HCT116 (cell line): Measurements from ENCODE around the gene PIGQ. TPM values are rescaled to one million over a fixed set of nuclear protein-coding genes. Genes with fewer than 3 reads are reported as not detected.

ENCODE experiments used
- ATAC-seq: fragments of 200-7000 bp; cut with Tn5 transposase; 2 replicates; pipeline ENCODE4 v1.9.1; 2020; ENCODE audit warnings: mild to moderate bottlenecking, moderate library complexity
- BruUV-seq: library from RNA; stranded (reverse); fragments of 400-500 nt; replicated peaks from 2 replicates; lab custom pipeline; 2021; lab: Mats Ljungman, UMichigan
- CTCF ChIA-PET: fragments of 300-600 bp; sonication (Branson Sonifier 250); formaldehyde crosslinking; loops from one replicate; lab custom pipeline; 2021; ENCODE audit warnings: antibody characterized with exemption; lab: Charles Lee
- POLR2A ChIA-PET: fragments of 300-600, 350-600 bp; sonication (Branson Sonifier 250); formaldehyde crosslinking; loops from one replicate; lab custom pipeline; 2021; ENCODE audit warnings: antibody characterized with exemption; lab: Charles Lee
- RAD21 ChIA-PET, 2 experiments: fragments of 300-600 bp; sonication (Branson Sonifier 250); formaldehyde crosslinking; loops; one replicate each; lab custom pipeline; 2023; ENCODE audit warnings: low total read pairs in 2 of 2; ENCODE audit not compliant: uncharacterized antibody in 2 of 2, unreplicated experiment in 2 of 2, low non-redundant PET in 1 of 2; lab: Charles Lee
- DNase-seq: peaks from one replicate; pipeline ENCODE4 v3.0.0-alpha.2; 2010; ENCODE audit warnings: low read depth, low spot score
- H2AFZ ChIP-seq: fragments of 200-600 bp; shearing (Covaris generic), sonication (generic); 2 replicates; pipeline ENCODE4 v1.6.1; 2017; ENCODE audit warnings: low read depth, mixed run types, mixed read lengths, antibody characterized with exemption, low read length; ENCODE audit not compliant: poor library complexity, severe bottlenecking
- H3K27ac ChIP-seq: 2 replicates; pipeline ENCODE4 v1.5.1; 2012; ENCODE audit warnings: low read depth, low read length
- H3K27me3 ChIP-seq: fragments of 200-600 bp; sonication (generic); 2 replicates; pipeline ENCODE4 v1.6.1; 2016; ENCODE audit warnings: mixed run types, low read length, mixed read lengths; ENCODE audit not compliant: insufficient read depth
- H3K36me3 ChIP-seq, 2 experiments: fragments of 200-500 bp in 1 of 2; fragments of 200-600 bp in 1 of 2; sonication (Bioruptor generic) in 1 of 2; sonication (generic) in 1 of 2; 2 replicates each; pipeline versions ENCODE4 v1.5.1 to v1.6.1; 2014 to 2016; ENCODE audit warnings: low read length in 2 of 2, inconsistent platforms in 1 of 2, mixed read lengths in 1 of 2, mixed run types in 1 of 2; ENCODE audit not compliant: insufficient read depth in 2 of 2, control insufficient read depth in 1 of 2
- H3K4me1 ChIP-seq, 2 experiments: fragments of 200-600 bp in 1 of 2; sonication (generic) in 1 of 2; 2 replicates each; pipeline versions ENCODE4 v1.5.1 to v1.6.1; 2012 to 2017; ENCODE audit warnings: low read length in 2 of 2, inconsistent platforms in 1 of 2, mild to moderate bottlenecking in 1 of 2, mixed read lengths in 1 of 2, mixed run types in 1 of 2, moderate library complexity in 1 of 2; ENCODE audit not compliant: insufficient read depth in 2 of 2, control insufficient read depth in 1 of 2
- H3K4me2 ChIP-seq: fragments of 200-600 bp; sonication (generic); 2 replicates; pipeline ENCODE4 v1.6.1; 2017; ENCODE audit warnings: mixed run types, low read length, mixed read lengths
- H3K4me3 ChIP-seq, 2 experiments: fragments of 200-600 bp in 1 of 2; sonication (generic) in 1 of 2; replicated peaks in 1 of 2; 2 replicates each; pipeline ENCODE4 v1.5.1; 2011 to 2016; ENCODE audit warnings: low read length in 2 of 2, control low read depth in 1 of 2, low read depth in 1 of 2, mild to moderate bottlenecking in 1 of 2, mixed read lengths in 1 of 2, mixed run types in 1 of 2
- H3K79me2 ChIP-seq: fragments of 200-600 bp; sonication (generic); 2 replicates; pipeline ENCODE4 v1.6.1; 2017; ENCODE audit warnings: mild to moderate bottlenecking, mixed run types, low read length, moderate library complexity, mixed read lengths; ENCODE audit not compliant: insufficient read depth
- H3K9ac ChIP-seq: fragments of 200-600 bp; sonication (generic); 2 replicates; pipeline ENCODE4 v1.6.1; 2016; ENCODE audit warnings: low read length, mixed read lengths
- H3K9me2 ChIP-seq: fragments of 200-600 bp; sonication (generic), shearing (Covaris generic); 2 replicates; pipeline ENCODE4 v1.6.1; 2017; ENCODE audit warnings: mixed run types, mild to moderate bottlenecking, moderate library complexity; ENCODE audit not compliant: insufficient read depth
- H3K9me3 ChIP-seq, 2 experiments: fragments of 200-500 bp in 1 of 2; fragments of 200-600 bp in 1 of 2; sonication (Bioruptor generic) in 1 of 2; sonication (generic) in 1 of 2; 2 replicates each; pipeline ENCODE4 v1.6.1; 2014 to 2017; ENCODE audit warnings: low read length in 2 of 2, mixed read lengths in 2 of 2, inconsistent platforms in 1 of 2, low read depth in 1 of 2, mild to moderate bottlenecking in 1 of 2, mixed run types in 1 of 2, moderate library complexity in 1 of 2; ENCODE audit not compliant: control insufficient read depth in 1 of 2, insufficient read depth in 1 of 2
- H4K20me1 ChIP-seq: fragments of 200-600 bp; sonication (generic), shearing (Covaris generic); 2 replicates; pipeline ENCODE4 v1.6.1; 2017; ENCODE audit warnings: mixed run types, mild to moderate bottlenecking, moderate library complexity; ENCODE audit not compliant: insufficient read depth
- CEBPB ChIP-seq: IDR thresholded peaks from 2 replicates; pipeline ENCODE4 v1.6.1; 2012; ENCODE audit warnings: low read depth
- JUND ChIP-seq: IDR thresholded peaks from 2 replicates; pipeline ENCODE4 v1.6.1; 2012
- POLR2A ChIP-seq: IDR thresholded peaks from 2 replicates; pipeline ENCODE4 v1.7.0; 2011; ENCODE audit warnings: borderline replicate concordance; ENCODE audit not compliant: insufficient read depth, insufficient read length; ENCODE audit errors: extremely low read depth
- POLR2AphosphoS5 ChIP-seq: IDR thresholded peaks from 2 replicates; pipeline ENCODE4 v1.6.1; 2011; ENCODE audit warnings: mild to moderate bottlenecking, low read depth, low read length, moderate library complexity
- RAD21 ChIP-seq: IDR thresholded peaks from 2 replicates; pipeline ENCODE4 v1.6.1; 2012; ENCODE audit warnings: low read depth, mild to moderate bottlenecking
- REST ChIP-seq: IDR thresholded peaks from 2 replicates; pipeline ENCODE4 v1.6.1; 2012; ENCODE audit warnings: low read depth
- SIN3A ChIP-seq: IDR thresholded peaks from 2 replicates; pipeline ENCODE4 v1.6.1; 2012; ENCODE audit warnings: low read depth
- SRF ChIP-seq: IDR thresholded peaks from 2 replicates; pipeline ENCODE4 v1.6.1; 2012; ENCODE audit warnings: low read depth
- YY1 ChIP-seq: IDR thresholded peaks from 2 replicates; pipeline ENCODE4 v1.6.1; 2011; ENCODE audit warnings: low read length, low read depth, moderate library complexity, mild to moderate bottlenecking; ENCODE audit not compliant: insufficient replicate concordance; ENCODE audit errors: extremely low read depth
- intact Hi-C: fragments of 100-400 bp; cut with micrococcal nuclease; formaldehyde crosslinking; loops from 2 replicates; pipeline ENCODE4 v1.10.0; 2022
- total RNA-seq: library from RNA; stranded (reverse); gene quantifications from one replicate; pipeline ENCODE4 v1.2.1, GENCODE V29; 2021; ENCODE audit not compliant: unreplicated experiment

Gene PIGQ
- total RNA-seq, 1 experiment from 2014 or later = 21.0 TPM

GRCh38 chr16:559411-560203 is 10.2 kb upstream of the PIGQ start (continued):
- TF ChIP-seq REST = no peak
- TF ChIP-seq POLR2AphosphoS5 = no peak
- TF ChIP-seq YY1 = no peak
- no peak for TF ChIP-seq CEBPB
- TF ChIP-seq SRF = no peak
- no peak for TF ChIP-seq RAD21

GRCh38 chr16:560204-560700 is 9.5 kb upstream of the PIGQ start, which contains the start of gene PRR35:
Gene PRR35 (plus strand): TSS chr16:560394. CDS start chr16:563295, 2,901 bp downstream.
- no peaks in the 10 kb centered on the region for H3K4me1 ChIP-seq
- CTCF ChIA-PET = no interaction called here
- RAD21 ChIA-PET = no interaction called here
- POLR2A ChIA-PET = no interaction called here
- no peak within 1 kb of the TSS for H3K9ac ChIP-seq
- H3K27me3 ChIP-seq = no peaks in the 10 kb centered on the region
- no peaks in the 10 kb centered on the region for H3K36me3 ChIP-seq
- no peak within 1 kb of the TSS for H3K4me3 ChIP-seq
- no peaks in the 10 kb centered on the region for H3K79me2 ChIP-seq
- intact Hi-C loops = no loop called here
- H3K9me3 ChIP-seq = no peaks in the 10 kb centered on the region
- no peak within 1 kb of the TSS for H2AFZ ChIP-seq
- no peak within 1 kb of the TSS for H3K4me2 ChIP-seq
- H3K9me2 ChIP-seq = no peaks in the 10 kb centered on the region
- TF ChIP-seq SRF (no peak), CEBPB (no peak), JUND (no peak), SIN3A (no peak), POLR2A (no peak)
- no TSS peak for BruUV-seq
- no peak within 1 kb of the TSS for H3K27ac ChIP-seq
- H4K20me1 ChIP-seq = no peaks in the 10 kb centered on the region
- no peak for DNase-seq
- ATAC-seq = no peak
